H9 (cell line): ENCODE measurements around the gene SENP2. TPM values are rescaled to one million over a fixed set of nuclear protein-coding genes. Genes with fewer than 3 reads are reported as not detected.

Experiments
- DNase-seq: peaks from one replicate; pipeline ENCODE4 v3.0.0-alpha.2; 2017
- H2AFZ ChIP-seq: one replicate; pipeline ENCODE4 v1.6.1; 2013; ENCODE audit warnings: mild to moderate bottlenecking, low read length, control low read depth, moderate library complexity
- H2AK5ac ChIP-seq: 2 replicates; pipeline ENCODE4 v1.6.1; 2013; ENCODE audit warnings: low read length, control low read depth, mixed read lengths; ENCODE audit not compliant: insufficient read length
- H2BK120ac ChIP-seq: one replicate; pipeline ENCODE4 v1.6.1; 2013; ENCODE audit warnings: low read depth, mild to moderate bottlenecking, low read length, control low read depth, inconsistent platforms; ENCODE audit not compliant: poor library complexity, severe bottlenecking
- H2BK12ac ChIP-seq: 2 replicates; pipeline ENCODE4 v1.6.1; 2013; ENCODE audit warnings: low read length, control low read depth, mixed read lengths, low read depth; ENCODE audit not compliant: insufficient read length
- H2BK15ac ChIP-seq: 2 replicates; pipeline ENCODE4 v1.6.1; 2013; ENCODE audit warnings: low read depth, low read length, control low read depth
- H2BK20ac ChIP-seq: one replicate; pipeline ENCODE4 v1.6.1; 2013; ENCODE audit warnings: low read depth, mild to moderate bottlenecking, low read length, control low read depth, inconsistent platforms; ENCODE audit not compliant: poor library complexity, severe bottlenecking
- H2BK5ac ChIP-seq: 2 replicates; pipeline ENCODE4 v1.6.1; 2013; ENCODE audit warnings: low read length, control low read depth, mixed read lengths; ENCODE audit not compliant: insufficient read length
- H3K14ac ChIP-seq: 2 replicates; pipeline ENCODE4 v1.6.1; 2013; ENCODE audit warnings: low read length, control low read depth; ENCODE audit not compliant: insufficient read depth
- H3K18ac ChIP-seq: 2 replicates; pipeline ENCODE4 v1.6.1; 2013; ENCODE audit warnings: low read depth, mild to moderate bottlenecking, mixed read lengths, low read length, control low read depth; ENCODE audit not compliant: insufficient read length
- H3K23ac ChIP-seq: 2 replicates; pipeline ENCODE4 v1.6.1; 2013; ENCODE audit warnings: low read length, control low read depth, mixed read lengths, low read depth; ENCODE audit not compliant: insufficient read length
- H3K23me2 ChIP-seq: 2 replicates; pipeline ENCODE4 v1.6.1; 2013; ENCODE audit warnings: low read depth, mild to moderate bottlenecking, mixed read lengths, low read length, control low read depth; ENCODE audit not compliant: insufficient read length, poor library complexity, severe bottlenecking
- H3K27ac ChIP-seq: 2 replicates; pipeline ENCODE4 v1.5.1; 2013; ENCODE audit warnings: low read length, control low read depth, mixed read lengths, low read depth; ENCODE audit not compliant: insufficient read length
- H3K27me3 ChIP-seq: 2 replicates; pipeline ENCODE4 v1.6.1; 2013; ENCODE audit warnings: low read length, control low read depth, inconsistent platforms; ENCODE audit not compliant: insufficient read depth
- H3K4ac ChIP-seq: 2 replicates; pipeline ENCODE4 v1.6.1; 2013; ENCODE audit warnings: low read depth, mild to moderate bottlenecking, control low read depth, inconsistent platforms, low read length, moderate library complexity
- H3K4me1 ChIP-seq: 2 replicates; pipeline ENCODE4 v1.6.1; 2013; ENCODE audit warnings: low read length, control low read depth, inconsistent platforms; ENCODE audit not compliant: insufficient read depth
- H3K4me2 ChIP-seq: 2 replicates; pipeline ENCODE4 v1.6.1; 2013; ENCODE audit warnings: low read length, control low read depth, mixed read lengths; ENCODE audit not compliant: insufficient read length, insufficient read depth
- H3K56ac ChIP-seq: 2 replicates; pipeline ENCODE4 v1.6.1; 2013; ENCODE audit warnings: low read depth, mild to moderate bottlenecking, mixed read lengths, low read length, control low read depth; ENCODE audit not compliant: insufficient read length
- H3K79me1 ChIP-seq: 2 replicates; pipeline ENCODE4 v1.6.1; 2013; ENCODE audit warnings: low read depth, mild to moderate bottlenecking, moderate library complexity, low read length, control low read depth, inconsistent platforms; ENCODE audit not compliant: insufficient read depth, poor library complexity, severe bottlenecking
- H3K79me2 ChIP-seq: 2 replicates; pipeline ENCODE4 v1.6.1; 2013; ENCODE audit warnings: low read length, control low read depth, inconsistent platforms; ENCODE audit not compliant: insufficient read depth
- H3K9ac ChIP-seq: 2 replicates; pipeline ENCODE4 v1.6.1; 2013; ENCODE audit warnings: low read length, control low read depth, mixed read lengths; ENCODE audit not compliant: insufficient read length; ENCODE audit errors: extremely low read depth
- H3K9me3 ChIP-seq: one replicate; pipeline ENCODE4 v1.6.1; 2013; ENCODE audit warnings: low read depth, low read length, inconsistent platforms; ENCODE audit not compliant: control insufficient read depth
- H3T11ph ChIP-seq: one replicate; pipeline ENCODE4 v1.6.1; 2013; ENCODE audit warnings: mild to moderate bottlenecking, low read length, control low read depth, inconsistent platforms
- H4K20me1 ChIP-seq: one replicate; pipeline ENCODE4 v1.6.1; 2013; ENCODE audit not compliant: control insufficient read depth, insufficient read length, insufficient read depth
- H4K5ac ChIP-seq: 2 replicates; pipeline ENCODE4 v1.6.1; 2013; ENCODE audit warnings: low read depth, mild to moderate bottlenecking, mixed read lengths, low read length, control low read depth; ENCODE audit not compliant: insufficient read length
- H4K8ac ChIP-seq: replicated peaks from 2 replicates; pipeline ENCODE4 v1.6.1; 2013; ENCODE audit warnings: low read length, control low read depth, mixed read lengths, low read depth; ENCODE audit not compliant: insufficient read length
- H4K91ac ChIP-seq: 2 replicates; pipeline ENCODE4 v1.6.1; 2013; ENCODE audit warnings: low read depth, mild to moderate bottlenecking, moderate library complexity, mixed read lengths, low read length, control low read depth; ENCODE audit not compliant: insufficient read length
- H3K27ac Mint-ChIP-seq, 3 experiments: 2 replicates in 2 of 3; 3 replicates in 1 of 3; pipeline ENCODE4 v1.8.0; 2020 to 2021; ENCODE audit warnings: mixed read lengths in 3 of 3, mild to moderate bottlenecking in 1 of 3, moderate library complexity in 1 of 3
- H3K27me3 Mint-ChIP-seq: 2 replicates; pipeline ENCODE4 v1.8.0; 2021; ENCODE audit warnings: low read depth, mild to moderate bottlenecking, moderate library complexity, mixed read lengths
- H3K36me3 Mint-ChIP-seq, 3 experiments: 2 replicates in 2 of 3; 3 replicates in 1 of 3; pipeline ENCODE4 v1.8.0; 2020 to 2021; ENCODE audit warnings: low read depth in 3 of 3, mixed read lengths in 3 of 3; ENCODE audit not compliant: insufficient read depth in 1 of 3
- H3K4me1 Mint-ChIP-seq, 2 experiments: 2 replicates each; pipeline ENCODE4 v1.8.0; 2020; ENCODE audit warnings: mixed read lengths in 2 of 2
- H3K4me3 Mint-ChIP-seq, 2 experiments: 2 replicates in 1 of 2; 3 replicates in 1 of 2; pipeline ENCODE4 v1.8.0; 2020 to 2021; ENCODE audit warnings: mild to moderate bottlenecking in 2 of 2, mixed read lengths in 2 of 2, moderate library complexity in 1 of 2
- H3K9me3 Mint-ChIP-seq, 2 experiments: 2 replicates in 1 of 2; 3 replicates in 1 of 2; pipeline ENCODE4 v1.8.0; 2020; ENCODE audit warnings: mild to moderate bottlenecking in 2 of 2, mixed read lengths in 2 of 2, moderate library complexity in 1 of 2
- WGBS: extraction: QIAGEN DNeasy Blood & Tissue Kit; methylation state at CpG from one replicate; pipeline ENCODE4 v1.1.7; 2013; ENCODE audit warnings: missing lambda C conversion rate, low lambda C conversion rate, mixed read lengths; ENCODE audit not compliant: insufficient read length; ENCODE audit errors: extremely low coverage; 5-methylcytosine and 5-hydroxymethylcytosine counted together
- total RNA-seq: library from RNA; stranded (reverse); gene quantifications from 2 replicates; pipeline ENCODE4 v1.2.1, GENCODE V29; 2021
- TF ChIP-seq, protein P1 (sequence below): fragments of 200-600 bp; sonication (generic); conservative IDR thresholded peaks from 3 replicates; pipeline ENCODE4 v1.8.0; 2021; ENCODE audit warnings: antibody characterized with exemption, mild to moderate bottlenecking

The SENP2 gene
- total RNA-seq, 1 experiment from 2014 or later: 90.1 TPM

DNA sequence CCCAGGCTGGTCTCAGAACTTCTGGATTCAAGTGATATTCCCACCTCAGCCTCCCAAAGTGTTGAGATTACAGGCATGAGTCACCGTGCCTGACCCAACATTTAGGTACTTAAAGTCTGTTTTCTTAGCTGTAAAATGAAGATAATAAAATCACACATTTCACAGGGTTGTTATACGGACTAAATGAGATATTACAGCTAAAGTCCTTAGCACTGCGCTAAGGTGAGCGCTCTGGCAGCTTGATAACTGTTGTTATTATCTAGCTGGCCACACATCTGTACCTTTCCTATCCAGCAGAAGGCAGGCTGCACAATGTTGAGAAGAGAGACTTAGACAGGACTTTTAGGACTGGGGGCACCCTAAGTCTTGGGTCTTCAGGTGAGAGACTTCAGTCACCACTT is 31.0 kb upstream of the SENP2 start:
- Histone ChIP-seq H3K27me3 (no peaks in the 10 kb centered on the region), H3K27ac (no peak overlapping the region), H2BK20ac (no peak overlapping the region), H2BK12ac (no peak overlapping the region), H2AFZ (no peak overlapping the region), H3K23ac (no peak overlapping the region), H4K20me1 (no peaks in the 10 kb centered on the region), H3K9ac (no peak overlapping the region), H2AK5ac (no peak overlapping the region), H3K9me3 (no peaks in the 10 kb centered on the region), H4K5ac (no peak overlapping the region), H4K91ac (no peak overlapping the region), H3K79me2 (no peaks in the 10 kb centered on the region), H3K23me2 (no peaks in the 10 kb centered on the region), H3K56ac (no peak overlapping the region), H3K14ac (no peak overlapping the region), H2BK5ac (no peak overlapping the region), H3K4me2 (no peak overlapping the region), H3K4me1 (no peaks in the 10 kb centered on the region), H3T11ph (no peak overlapping the region), H2BK120ac (no peak overlapping the region), H3K4ac (no peak overlapping the region), H3K18ac (no peak overlapping the region), H3K79me1 (no peaks in the 10 kb centered on the region), H2BK15ac (no peak overlapping the region), H4K8ac (no peak overlapping the region)
- Mint-ChIP-seq H3K27me3 (peaks cover 2% of the 10 kb centered on the region), H3K4me1 (peaks cover 20 to 22% of the 10 kb centered on the region in 2 experiments), H3K36me3 (no peaks in the 10 kb centered on the region), H3K4me3 (no peak overlapping the region), H3K9me3 (no peaks in the 10 kb centered on the region), H3K27ac (no peak overlapping the region)
- TF ChIP-seq, protein P1, sequence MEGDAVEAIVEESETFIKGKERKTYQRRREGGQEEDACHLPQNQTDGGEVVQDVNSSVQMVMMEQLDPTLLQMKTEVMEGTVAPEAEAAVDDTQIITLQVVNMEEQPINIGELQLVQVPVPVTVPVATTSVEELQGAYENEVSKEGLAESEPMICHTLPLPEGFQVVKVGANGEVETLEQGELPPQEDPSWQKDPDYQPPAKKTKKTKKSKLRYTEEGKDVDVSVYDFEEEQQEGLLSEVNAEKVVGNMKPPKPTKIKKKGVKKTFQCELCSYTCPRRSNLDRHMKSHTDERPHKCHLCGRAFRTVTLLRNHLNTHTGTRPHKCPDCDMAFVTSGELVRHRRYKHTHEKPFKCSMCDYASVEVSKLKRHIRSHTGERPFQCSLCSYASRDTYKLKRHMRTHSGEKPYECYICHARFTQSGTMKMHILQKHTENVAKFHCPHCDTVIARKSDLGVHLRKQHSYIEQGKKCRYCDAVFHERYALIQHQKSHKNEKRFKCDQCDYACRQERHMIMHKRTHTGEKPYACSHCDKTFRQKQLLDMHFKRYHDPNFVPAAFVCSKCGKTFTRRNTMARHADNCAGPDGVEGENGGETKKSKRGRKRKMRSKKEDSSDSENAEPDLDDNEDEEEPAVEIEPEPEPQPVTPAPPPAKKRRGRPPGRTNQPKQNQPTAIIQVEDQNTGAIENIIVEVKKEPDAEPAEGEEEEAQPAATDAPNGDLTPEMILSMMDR: no peak
- WGBS: no CpG with 5 or more reads among the region's 4 CpGs
- DNase-seq: no peak
